ENCODE data around the gene RNLS.
"Not testable (repeated sequence)": the region's sequence is repeated elsewhere in the genome, so short reads cannot be mapped to it uniquely, and the experiment has no call there.

Gene RNLS

DNA sequence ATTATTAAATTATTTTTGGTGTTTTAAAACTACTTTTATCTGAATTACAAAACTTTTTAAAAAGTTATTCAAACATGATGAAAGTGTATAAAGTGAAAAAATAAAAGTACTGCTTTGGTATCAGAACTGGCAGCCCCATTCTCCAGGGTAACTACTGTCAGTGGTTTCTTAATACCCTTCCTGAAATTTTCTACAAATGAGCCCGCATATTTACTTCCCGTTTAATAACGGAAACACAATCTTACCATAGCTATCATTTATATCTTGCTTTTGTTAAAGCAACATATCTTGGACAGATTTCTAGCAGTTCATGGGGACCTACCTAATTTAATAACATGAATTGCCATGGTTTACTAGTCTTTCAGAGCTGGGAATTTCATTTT, 249.9 kb downstream of the RNLS start:
- no peak for DNase-seq

DNA sequence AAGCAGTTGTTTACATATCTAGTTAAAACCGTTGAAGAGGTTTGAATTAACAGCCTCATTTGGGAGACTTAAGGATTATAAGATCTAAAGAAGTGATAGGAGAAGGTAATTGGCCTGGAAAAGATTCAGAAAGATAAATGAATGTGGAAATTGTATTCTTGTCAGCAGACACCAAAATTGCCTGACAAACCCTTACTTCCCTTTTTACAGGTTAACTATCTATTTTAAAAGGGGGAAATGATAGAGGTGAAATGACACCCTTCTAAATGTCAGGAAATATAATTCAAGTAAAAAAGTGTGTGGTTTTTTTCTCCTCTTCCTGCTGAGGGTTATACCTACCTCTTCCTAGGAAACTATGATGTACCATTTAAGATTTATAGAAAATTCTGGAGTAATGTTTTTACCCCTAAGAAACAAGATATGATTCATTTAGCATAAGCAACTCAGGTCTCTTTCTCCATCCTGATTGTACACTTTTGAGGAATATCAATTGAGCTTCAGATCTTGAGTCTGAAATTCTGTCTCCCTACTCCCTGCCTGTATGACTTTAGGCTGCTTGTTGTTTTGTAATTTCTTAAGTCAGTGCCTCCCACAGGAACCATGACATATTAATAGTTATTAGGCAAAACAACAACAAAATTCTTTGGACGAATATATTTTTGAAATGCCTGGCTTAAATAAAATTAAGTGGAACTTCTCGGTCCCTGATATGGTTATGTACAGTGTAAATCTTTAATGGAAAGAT, 250.4 kb downstream of the RNLS start:
- DNase-seq = no peak

DNA sequence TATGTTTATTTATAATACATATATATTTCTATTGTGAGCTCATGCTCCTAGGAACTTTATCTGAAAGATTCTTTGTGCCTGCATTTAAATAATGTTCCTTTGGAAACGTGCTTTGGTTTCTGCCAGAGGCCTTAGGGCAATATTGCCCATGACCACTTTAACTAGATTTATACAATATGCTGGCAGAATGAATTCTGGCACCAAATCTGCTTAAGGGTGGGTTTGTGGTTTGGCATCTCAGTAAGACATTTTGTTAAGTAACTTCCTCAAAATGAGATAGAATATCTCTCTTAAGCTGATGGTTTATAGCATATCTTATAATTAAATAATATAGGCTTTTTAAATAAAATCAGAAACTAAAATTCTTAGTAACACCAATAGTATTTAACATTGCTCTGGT, 252.9 kb downstream of the RNLS start:
- no peak for DNase-seq

DNA sequence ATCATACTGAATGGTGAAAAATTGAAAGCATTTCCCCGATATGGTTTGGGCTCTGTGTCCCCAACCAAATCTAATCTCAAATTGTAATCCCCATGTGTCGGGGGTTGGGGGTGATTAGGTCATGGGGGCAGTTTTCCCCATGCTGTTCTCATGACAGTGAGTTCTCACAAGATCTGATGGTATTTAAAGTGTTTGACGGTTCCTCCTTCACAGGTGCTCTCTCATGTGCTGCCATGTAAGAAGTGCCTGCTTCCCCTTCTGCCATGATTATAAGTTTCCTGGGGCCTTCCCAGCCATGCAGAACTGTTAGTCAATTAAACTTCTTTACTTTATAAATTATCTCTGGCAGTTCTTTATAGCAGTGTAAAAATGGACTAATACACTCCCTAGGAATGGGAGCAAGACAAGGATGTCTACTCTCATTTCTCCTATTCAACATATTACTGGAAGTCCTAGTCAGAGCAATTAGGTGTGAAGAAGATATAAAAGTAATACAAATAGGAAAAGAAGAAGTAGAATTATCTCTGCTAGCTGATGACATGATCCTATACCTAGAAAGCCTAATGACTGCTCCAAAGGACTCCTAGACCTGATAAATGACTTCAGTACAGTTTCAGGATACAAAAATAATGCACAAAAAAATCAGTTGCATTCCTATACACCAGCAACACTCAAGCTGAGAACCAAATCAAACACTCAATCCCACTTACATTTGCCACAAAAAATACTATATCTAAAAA, 260.6 kb downstream of the RNLS start:
- no peak for DNase-seq

DNA sequence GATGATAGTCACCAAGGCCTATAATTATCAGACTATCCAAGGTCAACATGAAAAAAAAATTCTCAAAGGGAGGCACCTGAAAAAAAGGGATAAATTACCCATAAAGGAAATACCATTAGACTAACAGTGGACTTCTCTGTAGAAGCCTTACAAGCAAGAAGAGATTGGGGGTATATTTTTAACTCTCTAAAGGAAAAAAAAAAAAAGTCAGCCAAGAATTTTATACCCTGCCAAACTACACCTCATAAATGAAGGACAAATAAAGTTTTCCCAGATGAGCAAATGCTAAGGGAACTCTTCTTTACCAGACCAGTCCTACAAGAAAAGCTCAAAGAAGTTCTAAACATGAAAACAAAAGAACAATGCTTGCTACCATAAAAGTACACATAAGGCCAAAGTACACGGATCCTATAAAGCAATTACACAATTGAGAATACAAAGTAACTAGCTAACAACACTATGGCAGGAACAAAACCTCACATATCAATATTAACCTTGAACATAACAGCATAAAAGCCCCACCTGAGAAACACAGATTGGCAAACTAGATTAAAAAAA, 263.1 kb downstream of the RNLS start:
- DNase-seq = no peak

DNA sequence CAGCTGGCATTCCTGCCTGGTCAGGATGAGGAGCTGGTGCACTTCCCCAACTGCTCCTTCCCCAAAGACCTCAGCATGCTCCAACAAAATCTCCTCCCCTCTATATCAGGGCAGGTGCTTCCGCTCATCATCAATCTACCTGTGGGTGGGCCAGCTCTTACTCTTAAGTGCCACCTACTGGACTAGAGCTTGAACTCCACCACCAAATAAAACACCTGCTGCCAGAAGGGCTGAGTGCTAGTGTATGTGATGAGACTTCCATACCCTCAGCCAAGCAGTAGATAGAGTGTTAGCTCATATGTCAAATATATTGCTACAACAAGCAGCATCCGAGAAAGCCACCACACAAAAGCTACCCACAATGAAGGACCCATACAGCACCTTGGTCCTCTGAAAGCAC, 264.3 kb downstream of the RNLS start:
- DNase-seq = no peak

DNA sequence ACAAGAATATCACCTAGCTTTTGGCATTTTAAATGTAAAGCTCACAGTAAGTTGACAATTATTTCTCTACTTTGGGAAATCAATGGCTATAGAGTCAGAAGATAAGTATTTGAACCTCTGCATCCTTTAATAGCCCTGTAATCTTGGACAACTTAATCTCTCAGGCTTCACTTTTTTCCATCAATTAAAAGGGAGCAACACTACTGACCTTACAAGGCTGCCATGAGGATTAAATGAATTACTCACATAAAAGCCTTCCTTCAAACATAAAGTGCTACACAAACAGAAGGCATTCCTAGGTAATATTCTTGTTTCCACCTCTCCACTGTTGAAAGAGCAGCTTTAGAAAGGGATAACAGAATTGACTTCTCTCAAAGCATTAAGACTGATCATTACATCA, 266.0 kb downstream of the RNLS start:
- DNase-seq = no peak

DNA sequence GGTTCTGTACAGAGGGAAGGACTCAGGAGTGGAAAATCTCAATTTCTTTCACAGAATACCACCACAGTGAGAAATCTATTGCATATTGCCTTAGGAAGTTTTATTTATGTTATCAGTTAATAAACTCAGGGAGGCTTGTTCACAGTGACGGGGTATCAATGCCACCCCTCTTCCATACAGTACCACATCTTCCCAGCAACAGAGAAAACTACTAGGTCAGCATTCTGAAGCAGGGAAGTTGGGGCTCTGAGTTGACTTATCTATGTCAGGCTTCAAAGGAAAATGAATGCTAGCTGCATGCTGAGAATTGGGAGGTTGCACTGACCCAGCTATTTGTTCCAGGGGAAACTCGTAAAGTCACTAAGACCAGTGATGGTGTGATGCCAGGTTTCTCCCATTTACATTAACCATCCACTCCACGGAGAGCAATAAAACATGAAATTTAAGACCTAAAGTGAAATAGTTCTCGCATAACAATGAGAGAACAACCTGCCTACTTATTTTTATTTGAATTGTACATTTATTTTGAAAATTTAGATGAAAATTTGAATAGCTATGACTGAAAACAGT, 266.7 kb downstream of the RNLS start:
- no peak for DNase-seq

DNA sequence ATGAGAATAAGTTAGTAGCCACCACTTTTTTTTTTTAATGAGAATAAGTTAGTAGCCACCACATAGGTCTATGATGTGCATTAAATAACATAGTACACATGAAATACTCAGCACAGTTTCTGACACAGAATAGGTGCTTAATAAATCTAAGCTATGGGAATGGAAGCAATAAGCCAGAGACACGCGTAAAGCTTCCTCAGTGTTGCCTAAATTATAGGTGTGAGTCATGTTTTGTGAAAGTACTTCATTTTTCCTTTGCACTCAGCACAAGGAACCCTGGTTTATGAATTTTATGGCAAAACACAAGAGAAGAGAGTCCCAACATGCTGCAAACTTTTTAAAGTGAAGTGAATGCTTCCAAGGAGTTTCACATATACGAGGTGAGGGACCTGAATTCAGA, 267.4 kb downstream of the RNLS start:
- no peak for DNase-seq

DNA sequence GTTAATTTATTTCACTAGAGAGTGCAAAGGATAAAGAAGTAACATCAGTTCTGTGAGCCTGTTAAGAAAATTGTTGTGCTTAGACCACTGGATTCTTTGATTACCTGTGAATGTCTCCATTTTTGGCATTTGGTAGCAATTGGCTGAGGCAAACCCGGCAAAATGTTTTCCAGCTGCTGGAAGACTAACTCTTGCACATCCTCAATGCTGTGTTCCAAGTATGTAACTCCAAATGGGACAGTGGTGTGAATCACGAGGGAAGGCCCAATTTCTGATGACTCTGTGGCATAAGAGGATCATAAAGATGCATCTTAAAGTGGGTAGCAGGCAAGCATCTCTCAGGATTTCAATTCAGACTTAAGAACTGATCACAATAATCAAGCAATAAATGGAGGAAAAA, 268.8 kb downstream of the RNLS start:
- DNase-seq = no peak

DNA sequence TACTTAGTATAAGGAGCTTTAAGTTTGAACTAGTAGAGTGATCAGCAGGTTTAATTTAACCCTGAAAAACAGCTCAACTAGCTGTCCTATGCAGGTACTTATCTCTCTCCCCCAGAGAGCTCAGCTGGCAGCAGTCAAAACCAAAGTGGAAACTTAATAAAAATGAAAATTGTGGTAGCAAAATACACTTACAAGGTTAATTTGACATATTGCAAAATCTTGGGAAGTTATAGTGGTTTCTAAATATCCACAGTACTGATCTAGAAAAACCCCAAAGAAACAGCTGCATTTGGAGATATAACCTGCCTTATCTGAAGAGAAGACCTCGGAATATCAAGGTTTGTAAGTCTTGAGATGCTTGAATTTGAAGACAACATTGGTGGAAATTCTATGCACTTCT, 269.2 kb downstream of the RNLS start:
- no peak for DNase-seq

DNA sequence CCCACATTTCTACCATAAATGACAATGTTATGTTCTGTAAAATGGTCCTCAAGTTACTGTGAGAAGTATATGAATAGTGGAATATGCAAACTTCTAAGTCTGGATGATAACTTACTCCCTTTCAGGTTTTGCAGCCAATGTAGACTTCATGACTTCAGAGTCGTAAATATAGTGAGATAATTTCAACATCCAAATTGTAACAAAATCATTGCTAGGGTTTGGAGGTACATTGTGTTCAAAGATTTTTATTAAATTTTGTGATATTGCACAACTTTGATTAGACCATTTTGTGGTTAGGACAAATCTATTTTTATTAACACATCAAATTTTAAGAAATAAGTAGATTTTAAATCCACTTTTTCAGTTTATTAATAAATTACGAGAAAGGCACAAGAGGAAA, 270.3 kb downstream of the RNLS start:
- DNase-seq = no peak

DNA sequence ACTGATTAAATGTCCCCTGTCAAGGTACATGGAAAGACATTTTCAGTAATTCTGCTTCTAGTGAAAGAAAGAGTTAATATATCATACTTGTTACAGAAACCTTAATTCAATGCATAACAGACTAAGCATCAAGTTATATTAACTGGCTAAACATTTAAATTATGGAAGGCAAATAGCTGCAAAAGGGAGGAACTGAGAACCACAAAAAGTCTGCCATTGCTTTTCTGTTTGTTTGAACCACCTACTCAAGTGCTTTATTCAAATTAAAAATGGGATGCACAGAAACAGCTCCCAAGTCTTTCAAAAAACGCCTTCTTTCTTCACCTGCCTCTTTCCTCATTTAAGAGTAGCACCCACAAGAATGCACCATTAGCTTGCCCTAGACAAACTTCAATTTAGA, 271.9 kb downstream of the RNLS start:
- no peak for DNase-seq

DNA sequence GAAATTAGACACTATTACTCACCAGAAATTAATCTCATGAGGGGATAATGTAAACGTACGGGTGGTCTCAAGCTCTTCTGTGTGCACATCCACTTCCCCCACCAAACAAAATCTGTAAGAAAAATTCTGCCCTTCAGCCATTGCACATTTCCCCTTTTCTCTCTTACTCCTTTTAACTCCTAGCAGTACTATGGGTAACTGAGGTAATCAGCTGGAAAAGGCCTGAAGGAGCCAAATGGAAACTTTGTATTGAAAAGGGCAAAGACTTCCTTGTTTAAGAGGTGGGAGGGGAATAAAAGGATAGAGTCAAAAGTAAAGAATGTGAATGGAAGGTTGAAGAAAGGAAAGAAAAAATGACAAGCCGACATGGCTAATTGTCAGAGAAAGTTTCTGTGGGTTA, 273.8 kb downstream of the RNLS start:
- no peak for DNase-seq

DNA sequence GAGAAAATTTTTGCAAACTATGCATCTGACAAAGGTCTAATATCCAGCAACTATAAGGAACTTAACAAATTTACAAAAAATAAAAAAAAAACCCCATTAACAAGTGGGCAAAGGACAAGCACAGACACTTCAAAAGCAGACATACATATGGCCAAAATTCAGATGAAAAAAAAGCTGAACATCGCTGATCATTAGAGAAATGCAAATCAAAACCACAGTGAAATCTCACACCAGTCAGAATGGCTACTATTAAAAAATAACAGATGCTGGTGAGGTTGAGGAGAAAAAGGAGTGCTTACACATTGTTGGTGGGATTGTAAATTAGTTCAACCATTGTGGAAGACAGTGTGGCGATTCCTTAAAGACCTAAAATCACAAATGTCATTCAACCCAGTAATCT, 274.8 kb downstream of the RNLS start:
- DNase-seq = not testable (repeated sequence)

DNA sequence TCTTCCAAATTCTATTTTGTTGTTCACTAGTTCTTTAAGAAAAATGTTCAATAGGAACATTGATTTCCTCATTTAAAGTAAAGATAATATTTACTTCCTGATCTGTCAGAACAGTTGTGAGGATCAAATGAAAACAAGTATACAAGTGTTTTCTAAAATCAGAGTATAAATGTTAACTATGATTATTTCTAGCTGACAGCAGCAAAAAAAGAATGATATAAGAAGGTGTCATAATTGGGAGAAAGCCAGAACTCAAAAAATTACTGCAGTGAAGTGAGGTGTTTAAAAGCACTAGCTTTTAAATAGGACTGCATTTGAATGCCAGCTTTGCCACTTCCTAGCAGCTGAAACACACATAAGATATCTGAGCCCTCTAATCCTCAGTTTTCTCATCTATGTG, 283.3 kb downstream of the RNLS start:
- no peak for DNase-seq

DNA sequence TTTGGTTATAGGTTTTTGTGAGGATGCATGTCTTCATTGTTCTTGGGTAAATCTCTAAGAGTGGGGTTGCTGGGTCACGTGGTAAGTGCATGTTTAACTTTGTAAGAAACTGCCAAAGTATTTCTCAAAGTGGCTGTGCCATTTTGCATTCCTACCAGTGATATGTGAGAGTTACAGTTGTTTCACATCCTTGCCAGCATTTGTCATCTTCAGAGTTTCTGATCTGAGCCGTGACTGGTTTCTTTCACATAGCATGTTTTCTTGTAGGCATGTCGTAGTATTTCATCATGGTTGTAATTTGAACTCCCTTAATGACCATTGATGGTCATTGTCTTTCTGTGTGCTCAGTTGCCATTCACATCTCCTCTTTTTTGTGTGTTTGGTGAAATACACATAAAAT, 286.0 kb downstream of the RNLS start:
- no peak for DNase-seq

DNA sequence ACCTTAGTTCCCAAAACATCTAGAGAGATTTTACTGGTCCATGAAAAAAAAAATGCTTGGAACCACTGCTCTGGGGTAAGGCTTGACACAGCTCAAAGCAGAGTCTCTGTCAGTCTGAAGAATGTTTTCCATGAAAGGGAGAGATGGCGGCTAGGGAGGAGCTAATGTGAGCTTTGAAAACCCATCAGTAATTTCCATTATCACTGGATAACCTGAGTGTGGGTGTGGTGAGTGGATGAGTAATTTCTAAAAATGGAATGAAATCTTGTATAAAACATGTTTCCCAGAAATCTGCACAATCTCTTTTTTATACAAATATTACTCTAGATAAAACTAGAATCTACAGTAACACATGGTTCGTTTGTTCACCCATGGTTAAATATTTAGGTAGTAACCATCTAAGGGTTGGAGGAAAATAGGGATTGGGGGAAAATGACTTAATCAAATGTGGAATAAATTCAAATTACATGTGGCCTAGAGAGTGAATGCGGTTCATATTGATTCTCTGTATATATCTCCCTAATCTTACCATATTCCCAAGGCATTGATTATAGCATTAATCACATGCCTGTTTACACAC, 289.4 kb downstream of the RNLS start:
- no peak for DNase-seq

DNA sequence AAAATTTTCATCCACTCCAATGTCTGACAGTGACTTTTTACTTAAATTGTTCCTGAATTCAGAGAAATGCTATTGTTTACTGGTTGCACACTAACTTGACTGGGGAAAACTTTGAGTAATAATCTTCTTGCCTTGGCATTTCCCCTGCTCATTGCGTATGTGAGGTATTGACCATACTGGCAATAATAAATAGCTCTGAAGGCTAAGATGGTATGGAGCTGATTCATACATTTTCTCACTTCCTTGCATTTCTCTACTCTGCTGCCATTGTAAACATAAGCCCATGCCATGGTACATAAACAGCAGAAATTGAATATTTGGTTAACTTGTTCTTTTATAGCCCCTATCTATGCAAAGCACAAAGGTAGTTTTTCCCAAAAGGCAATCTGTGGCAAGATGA, 290.0 kb downstream of the RNLS start:
- no peak for DNase-seq

DNA sequence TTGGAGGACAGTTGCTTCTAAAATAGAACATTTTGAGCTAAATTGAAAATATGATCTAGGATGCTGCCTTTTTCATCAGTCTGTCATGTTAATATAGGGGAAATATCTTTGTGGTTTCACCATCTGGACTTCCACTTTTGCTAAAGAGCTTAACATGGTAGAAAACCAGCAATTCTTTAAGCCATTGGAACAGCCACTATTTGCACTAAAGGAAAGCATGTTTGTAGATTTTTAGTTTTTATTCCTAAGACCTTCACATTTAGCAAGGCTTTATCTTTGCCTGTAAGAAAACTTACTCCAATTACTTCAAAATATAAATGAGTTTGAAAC, 291.0 kb downstream of the RNLS start:
- no peak for DNase-seq

DNA sequence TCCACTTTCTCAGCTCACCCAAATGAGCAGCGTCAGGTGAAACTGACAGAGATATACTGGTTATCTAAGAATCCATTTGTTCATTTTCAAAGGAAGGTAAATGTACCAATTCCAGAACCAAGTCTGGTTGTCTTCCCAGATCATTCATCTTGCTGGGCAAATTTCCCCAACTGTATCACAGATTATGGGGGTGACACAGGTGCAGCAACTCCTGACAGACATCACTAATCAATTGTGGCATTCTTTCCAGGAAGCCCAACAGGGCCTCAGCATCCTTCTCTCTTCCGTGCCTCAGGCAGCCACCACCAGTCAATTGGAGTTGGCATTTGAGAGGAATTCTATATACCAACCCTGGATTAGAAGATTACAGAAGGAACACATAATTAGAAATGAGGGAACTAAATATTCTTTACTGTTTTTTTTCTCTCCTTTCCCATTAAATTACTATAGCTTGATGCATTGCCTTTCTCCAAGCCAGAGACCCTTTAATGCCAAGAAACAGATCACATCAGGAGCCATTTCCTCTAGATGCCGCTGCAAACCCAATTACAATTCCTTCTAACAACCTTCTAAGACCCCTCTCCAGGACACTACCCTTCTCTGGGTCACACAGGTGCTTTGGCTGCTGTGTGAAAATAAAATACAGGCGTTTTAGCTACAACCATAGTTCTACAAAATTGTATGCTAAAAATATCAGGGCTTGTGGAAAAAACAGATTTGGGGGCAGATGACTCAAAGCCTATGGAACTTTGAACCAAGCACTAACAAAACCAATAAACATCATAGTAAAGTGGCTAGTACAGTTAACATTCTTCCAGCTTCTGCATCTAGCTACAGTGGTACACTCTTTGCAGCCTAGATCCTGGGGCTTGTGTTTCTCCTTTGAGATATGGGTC, 291.6 kb downstream of the RNLS start:
- DNase-seq = no peak

DNA sequence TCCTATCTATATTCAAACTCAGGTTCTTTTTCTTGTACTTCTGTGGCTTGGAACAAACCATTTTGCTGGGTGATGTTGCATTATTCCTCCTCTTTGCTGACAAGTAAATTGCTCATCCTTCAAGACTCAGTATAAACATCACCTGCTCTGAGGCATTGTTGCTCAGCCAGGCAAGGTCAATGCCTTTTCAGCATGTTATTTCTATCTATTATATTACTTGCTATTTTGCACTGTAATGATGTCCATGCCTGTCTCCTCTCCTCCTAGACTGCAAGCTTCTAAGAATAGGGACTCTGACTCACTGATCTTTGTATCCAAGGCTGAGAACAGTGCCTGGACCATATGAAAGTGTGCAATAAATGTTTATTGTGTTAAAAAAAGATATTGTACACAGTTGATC, 293.8 kb downstream of the RNLS start:
- no peak for DNase-seq

All from stimulated activated CD4-positive, alpha-beta T cell treated with anti-CD3 and anti-CD28 coated beads, Interleukin-4, amount 100 ng/mL, for 24 hours (primary cell).